Osteoblast (primary cell): ENCODE measurements around the gene DEFB131A. TPM values are rescaled to one million over a fixed set of nuclear protein-coding genes. Genes with fewer than 3 reads are reported as not detected.
A peak's percentile ranks its signal among the peaks of the same experiment; 100 is the strongest.
"Not testable (repeated sequence)": the region's sequence is repeated elsewhere in the genome, so short reads cannot be mapped to it uniquely, and the experiment has no call there.

Experiments used
- DNase-seq: peaks from one replicate; pipeline ENCODE4 v3.0.0; 2011; ENCODE audit warnings: low spot score, mixed read lengths; ENCODE audit not compliant: insufficient read length; ENCODE audit errors: missing footprints
- H2AFZ ChIP-seq: 2 replicates; pipeline ENCODE4 v1.6.0; 2011; ENCODE audit warnings: mild to moderate bottlenecking, low read length
- H3K27ac ChIP-seq: 2 replicates; pipeline ENCODE4 v1.5.1; 2011; ENCODE audit warnings: mild to moderate bottlenecking, low read depth, low read length, moderate library complexity
- H3K27me3 ChIP-seq: 2 replicates; pipeline ENCODE4 v1.6.0; 2012; ENCODE audit warnings: mild to moderate bottlenecking, control low read depth, inconsistent platforms, low read length, moderate library complexity; ENCODE audit not compliant: insufficient read depth
- H3K36me3 ChIP-seq: 2 replicates; pipeline ENCODE4 v1.5.1; 2011; ENCODE audit warnings: mild to moderate bottlenecking, low read length, control low read depth, moderate library complexity; ENCODE audit not compliant: insufficient read depth
- H3K4me1 ChIP-seq: 2 replicates; pipeline ENCODE4 v1.5.1; 2011; ENCODE audit warnings: mild to moderate bottlenecking, low read length, control low read depth, moderate library complexity; ENCODE audit not compliant: insufficient read depth
- H3K4me2 ChIP-seq: 2 replicates; pipeline ENCODE4 v1.6.0; 2011; ENCODE audit warnings: mild to moderate bottlenecking, low read length; ENCODE audit not compliant: insufficient read depth
- H3K4me3 ChIP-seq: fragments of 200-600 bp; sonication (generic); 3 replicates; pipeline ENCODE4 v1.5.1; 2012; ENCODE audit warnings: mild to moderate bottlenecking, low read length, inconsistent platforms; ENCODE audit not compliant: insufficient read depth
- H3K79me2 ChIP-seq: 2 replicates; pipeline ENCODE4 v1.6.0; 2012; ENCODE audit warnings: mild to moderate bottlenecking, low read length, control low read depth, inconsistent platforms; ENCODE audit not compliant: insufficient read depth
- H3K9me3 ChIP-seq: 2 replicates; pipeline ENCODE4 v1.5.1; 2011; ENCODE audit warnings: low read depth, low read length, control low read depth
- H4K20me1 ChIP-seq: 2 replicates; pipeline ENCODE4 v1.6.0; 2012; ENCODE audit warnings: mild to moderate bottlenecking, low read length, control low read depth; ENCODE audit not compliant: insufficient read depth
- total RNA-seq: library from RNA; depleted of rRNA; stranded (reverse); fragments of >200 nt; gene quantifications from 2 replicates; pipeline ENCODE4 v1.2.3, GENCODE V29; 2012
- TF ChIP-seq, protein P1 (sequence below): IDR thresholded peaks from 2 replicates; pipeline ENCODE4 v1.5.1; 2011; ENCODE audit warnings: mild to moderate bottlenecking, low read depth, low read length, moderate library complexity; ENCODE audit errors: extremely low read depth

The DEFB131A gene, protein sequence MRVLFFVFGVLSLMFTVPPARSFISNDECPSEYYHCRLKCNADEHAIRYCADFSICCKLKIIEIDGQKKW
- total RNA-seq = not detected in 2 replicates

DNA sequence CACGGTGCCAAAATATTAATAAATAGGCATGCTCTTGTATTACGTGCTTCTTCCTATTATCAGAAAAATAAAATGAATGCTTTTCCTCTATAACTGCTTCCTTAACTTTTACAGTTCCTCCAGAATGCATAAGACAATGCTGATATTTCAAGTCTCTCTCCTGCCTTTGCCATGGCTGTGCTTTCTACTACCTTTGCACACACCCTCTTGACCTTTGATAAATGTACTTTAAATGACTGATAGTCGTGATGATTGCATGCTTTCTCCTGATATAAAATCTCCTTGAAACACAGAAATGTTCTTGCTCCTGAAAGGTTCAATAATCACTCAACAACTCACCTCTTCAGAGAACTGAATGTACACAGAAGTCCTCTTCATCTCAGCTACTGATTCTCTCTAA is at the start of gene DEFB131A:
TSS of gene DEFB131A (plus strand) at position 301 of the 400 bp plus-strand sequence. CDS start 120 bp downstream, outside the sequence.
- H2AFZ ChIP-seq, H4K20me1 ChIP-seq, H3K4me3 ChIP-seq, H3K27ac ChIP-seq, H3K4me2 ChIP-seq, DNase-seq, H3K79me2 ChIP-seq, H3K9me3 ChIP-seq, H3K27me3 ChIP-seq, H3K36me3 ChIP-seq, H3K4me1 ChIP-seq: not testable (repeated sequence)

DNA sequence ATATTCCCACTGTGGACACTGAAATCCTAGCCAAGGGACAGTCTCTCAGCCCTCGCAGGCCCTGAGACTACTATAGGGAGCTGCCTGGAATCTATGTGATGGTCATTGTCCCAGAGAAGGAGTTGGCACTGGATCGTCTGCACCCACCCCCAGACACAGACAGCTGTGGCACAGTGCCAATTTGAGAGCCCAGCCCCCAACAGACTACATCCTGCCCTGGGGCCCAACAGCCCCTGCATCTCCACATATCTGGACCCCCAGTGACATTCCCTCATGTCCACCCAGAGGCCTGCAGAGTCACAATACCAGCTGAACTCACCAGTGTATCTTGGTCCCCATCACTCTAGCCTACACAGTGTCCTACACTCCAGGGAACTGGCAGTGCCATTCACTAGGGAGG is 38.4 kb upstream of the DEFB131A start:
- H3K4me3 ChIP-seq, DNase-seq, H3K36me3 ChIP-seq, H4K20me1 ChIP-seq, H3K79me2 ChIP-seq, H3K4me1 ChIP-seq, H3K9me3 ChIP-seq, H3K4me2 ChIP-seq, H3K27ac ChIP-seq, H3K27me3 ChIP-seq, H2AFZ ChIP-seq: not testable (repeated sequence)

DNA sequence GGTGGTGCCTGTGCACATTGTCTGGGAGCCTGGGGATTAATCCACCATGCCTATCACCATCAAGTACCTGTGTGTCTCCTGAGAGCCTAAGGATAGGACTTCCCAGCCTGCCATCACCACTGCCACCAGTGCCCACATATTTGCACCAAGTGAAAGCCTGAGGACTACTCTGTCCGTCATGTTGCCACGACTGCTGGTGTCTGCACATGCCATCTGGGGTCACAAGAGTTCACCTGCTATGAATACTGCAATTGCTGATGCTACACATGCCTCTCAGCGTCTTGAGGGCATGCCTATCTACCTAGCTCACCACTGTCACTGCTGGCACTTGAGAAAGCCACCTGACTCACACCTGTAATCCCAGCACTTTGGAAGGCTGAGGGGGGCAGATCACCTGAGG is 37.7 kb upstream of the DEFB131A start:
- H3K9me3 ChIP-seq, H3K4me1 ChIP-seq, H2AFZ ChIP-seq, H3K36me3 ChIP-seq, H3K27me3 ChIP-seq, H4K20me1 ChIP-seq, H3K79me2 ChIP-seq, H3K4me2 ChIP-seq, DNase-seq, H3K4me3 ChIP-seq, H3K27ac ChIP-seq: not testable (repeated sequence)

DNA sequence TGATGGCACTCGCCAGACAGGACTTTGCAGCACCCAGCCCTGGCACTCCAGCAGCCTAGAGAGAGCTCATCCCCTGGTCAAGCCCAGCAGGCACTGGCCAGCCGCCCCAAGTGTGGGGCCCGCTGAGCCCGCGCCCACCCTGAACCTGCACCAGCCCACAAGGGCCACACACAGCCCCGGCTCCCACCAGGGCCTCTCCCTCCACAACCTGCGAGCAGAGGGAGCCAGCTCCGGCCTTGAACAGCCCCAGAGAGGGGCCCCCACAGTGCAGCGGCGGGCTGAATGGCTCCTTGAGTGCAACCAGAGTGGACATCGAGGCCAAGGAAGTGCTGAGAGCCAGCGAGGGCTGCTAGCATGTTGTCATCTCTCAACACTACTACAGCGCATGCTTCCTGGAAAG is 34.4 kb upstream of the DEFB131A start:
- no peak overlapping the region for H3K27ac ChIP-seq
- no peak overlapping the region for H3K4me3 ChIP-seq

DNA sequence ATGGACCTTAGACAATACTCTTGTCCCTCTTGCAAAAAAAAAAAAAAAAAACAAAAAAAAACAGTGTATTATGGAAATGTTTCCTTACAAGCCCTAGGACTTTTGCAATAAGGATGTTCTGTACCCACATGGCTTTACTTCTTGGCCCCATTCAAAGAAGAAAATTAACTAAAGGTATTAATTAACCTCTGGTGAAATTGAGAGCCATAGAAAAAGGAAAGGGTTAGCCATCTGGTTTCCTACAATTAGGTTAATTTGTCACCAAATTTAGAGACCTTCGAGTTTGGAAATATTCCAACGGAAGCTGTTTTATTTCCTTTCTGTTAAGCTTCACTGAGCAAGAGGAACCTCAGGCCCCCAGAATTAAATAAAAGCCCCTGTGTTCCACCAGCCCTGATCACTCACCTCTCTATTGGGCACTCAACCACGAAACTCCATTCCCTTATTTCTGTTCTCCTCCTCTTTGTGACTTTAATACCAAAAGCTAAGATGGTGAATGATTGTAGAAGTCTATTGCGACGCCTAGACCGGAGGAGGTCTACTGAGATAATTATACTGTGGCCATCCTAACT is 22.2 kb upstream of the DEFB131A start:
- not testable (repeated sequence) for H3K27me3 ChIP-seq, H3K4me2 ChIP-seq, H3K79me2 ChIP-seq, H3K4me1 ChIP-seq, H3K36me3 ChIP-seq, H4K20me1 ChIP-seq, H2AFZ ChIP-seq, H3K4me3 ChIP-seq, H3K27ac ChIP-seq, H3K9me3 ChIP-seq
- DNase-seq = peak; percentile 15

More for the DNA sequence above, 34.4 kb upstream of the DEFB131A start:
- Histone ChIP-seq H3K36me3 (no peaks in the 10 kb centered on the region), H4K20me1 (no peaks in the 10 kb centered on the region), H2AFZ (no peak overlapping the region), H3K27me3 (no peaks in the 10 kb centered on the region), H3K9me3 (no peaks in the 10 kb centered on the region), H3K79me2 (no peaks in the 10 kb centered on the region), H3K4me2 (no peak overlapping the region), H3K4me1 (no peaks in the 10 kb centered on the region)
- TF ChIP-seq, protein P1, sequence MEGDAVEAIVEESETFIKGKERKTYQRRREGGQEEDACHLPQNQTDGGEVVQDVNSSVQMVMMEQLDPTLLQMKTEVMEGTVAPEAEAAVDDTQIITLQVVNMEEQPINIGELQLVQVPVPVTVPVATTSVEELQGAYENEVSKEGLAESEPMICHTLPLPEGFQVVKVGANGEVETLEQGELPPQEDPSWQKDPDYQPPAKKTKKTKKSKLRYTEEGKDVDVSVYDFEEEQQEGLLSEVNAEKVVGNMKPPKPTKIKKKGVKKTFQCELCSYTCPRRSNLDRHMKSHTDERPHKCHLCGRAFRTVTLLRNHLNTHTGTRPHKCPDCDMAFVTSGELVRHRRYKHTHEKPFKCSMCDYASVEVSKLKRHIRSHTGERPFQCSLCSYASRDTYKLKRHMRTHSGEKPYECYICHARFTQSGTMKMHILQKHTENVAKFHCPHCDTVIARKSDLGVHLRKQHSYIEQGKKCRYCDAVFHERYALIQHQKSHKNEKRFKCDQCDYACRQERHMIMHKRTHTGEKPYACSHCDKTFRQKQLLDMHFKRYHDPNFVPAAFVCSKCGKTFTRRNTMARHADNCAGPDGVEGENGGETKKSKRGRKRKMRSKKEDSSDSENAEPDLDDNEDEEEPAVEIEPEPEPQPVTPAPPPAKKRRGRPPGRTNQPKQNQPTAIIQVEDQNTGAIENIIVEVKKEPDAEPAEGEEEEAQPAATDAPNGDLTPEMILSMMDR = no peak
- DNase-seq = no peak

DNA sequence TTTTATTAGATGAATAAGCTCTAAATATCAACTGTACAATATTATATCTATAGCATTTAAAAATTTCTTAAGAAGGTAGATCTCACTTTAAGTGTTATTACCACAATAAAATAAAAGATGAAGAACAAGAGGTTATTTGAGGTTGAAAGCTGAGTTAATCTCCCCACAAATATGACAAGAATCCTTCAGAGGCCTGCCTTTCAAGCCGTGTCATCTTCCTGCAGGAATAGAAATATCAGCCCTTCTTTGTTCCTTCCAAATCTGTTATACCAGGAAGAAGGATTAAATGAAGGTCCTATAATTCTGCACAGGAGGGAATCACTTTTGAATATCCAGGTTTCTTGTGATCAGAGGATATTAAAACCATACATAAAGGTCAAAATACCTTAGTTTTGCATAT is 18.3 kb upstream of the DEFB131A start:
- not testable (repeated sequence) for DNase-seq, H3K27ac ChIP-seq, H3K27me3 ChIP-seq, H3K4me3 ChIP-seq, H2AFZ ChIP-seq, H3K4me2 ChIP-seq, H3K9me3 ChIP-seq, H4K20me1 ChIP-seq, H3K36me3 ChIP-seq, H3K4me1 ChIP-seq, H3K79me2 ChIP-seq

DNA sequence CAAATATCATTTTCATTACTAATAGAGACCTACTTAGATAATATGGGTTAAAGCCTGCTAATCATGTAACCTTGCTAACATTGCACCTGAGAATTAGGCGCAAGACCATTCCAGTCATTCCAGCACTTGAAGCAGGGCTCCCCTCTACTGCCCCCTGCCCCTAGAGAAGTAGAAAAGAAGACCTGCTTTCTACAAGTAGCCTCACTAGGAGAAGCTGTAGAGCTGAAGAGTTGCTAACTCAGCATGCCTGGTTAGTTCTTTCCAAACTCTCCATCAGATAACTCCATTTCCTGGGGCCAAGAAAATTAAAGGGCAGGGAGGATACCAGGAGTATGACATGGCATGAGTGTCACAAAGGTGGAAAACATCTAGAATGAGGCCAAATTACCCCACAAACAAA is 14.2 kb upstream of the DEFB131A start:
- not testable (repeated sequence) for H3K4me1 ChIP-seq, H3K36me3 ChIP-seq, DNase-seq, H3K9me3 ChIP-seq, H3K4me3 ChIP-seq, H3K27me3 ChIP-seq, H3K79me2 ChIP-seq, H3K4me2 ChIP-seq, H3K27ac ChIP-seq, H4K20me1 ChIP-seq, H2AFZ ChIP-seq

DNA sequence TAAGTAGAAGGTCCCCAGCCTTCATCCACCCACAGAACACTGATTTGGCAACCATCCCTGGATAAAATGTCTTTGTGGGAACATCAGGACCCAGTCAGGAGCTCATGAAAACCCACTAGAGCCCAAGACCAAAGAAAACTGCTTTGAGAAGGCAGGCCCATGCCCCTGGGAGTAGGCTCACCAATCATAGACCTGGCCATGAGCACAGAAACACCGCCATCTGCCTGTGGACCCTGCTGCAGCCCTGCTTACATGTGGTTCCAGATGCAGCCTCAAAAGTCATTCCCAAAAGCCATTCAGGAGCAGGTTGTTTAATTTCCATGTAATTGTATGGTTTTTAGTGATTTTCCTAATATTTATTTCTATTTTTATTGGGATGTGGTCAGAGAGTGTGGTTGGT is 10.9 kb upstream of the DEFB131A start:
- DNase-seq, H3K27me3 ChIP-seq, H4K20me1 ChIP-seq, H3K79me2 ChIP-seq, H3K4me3 ChIP-seq, H2AFZ ChIP-seq, H3K4me1 ChIP-seq, H3K9me3 ChIP-seq, H3K4me2 ChIP-seq, H3K36me3 ChIP-seq, H3K27ac ChIP-seq: not testable (repeated sequence)
